Lower leg skin (tissue), 4 donors: ENCODE results near the gene C22orf23. TPM values are rescaled to one million over a fixed set of nuclear protein-coding genes. Genes with fewer than 3 reads are reported as not detected.

Experiments used
- DNase-seq, 2 donors: peaks; one replicate each; pipeline ENCODE4 v3.0.0-alpha.2; 2019; ENCODE audit warnings: low spot score in 2 of 2
- H3K4me3 ChIP-seq: fragments of 200-600 bp; sonication (generic); 2 replicates; pipeline ENCODE4 v1.5.1; 2017; ENCODE audit warnings: mild to moderate bottlenecking, low read depth; ENCODE audit not compliant: poor library complexity, severe bottlenecking
- POLR2A ChIP-seq, 2 donors: fragments of 450-650 bp; IDR thresholded peaks; one replicate each; pipeline ENCODE4 v1.6.1; 2016 to 2017; ENCODE audit warnings: antibody characterized with exemption in 2 of 2, mild to moderate bottlenecking in 1 of 2, moderate library complexity in 1 of 2
- WGBS, 2 donors: methylation state at CpG; one replicate each; pipeline ENCODE4 v1.1.5; 2018; 5-methylcytosine and 5-hydroxymethylcytosine counted together
- intact Hi-C: fragments of 100-400 bp; cut with DNase I; formaldehyde crosslinking; loops from one replicate; pipeline ENCODE4 v1.15.0; 2023; ENCODE audit warnings: low total_unique reads
- total RNA-seq, 4 donors: library from RNA; depleted of rRNA; stranded (reverse); fragments of >200 nt; gene quantifications; one replicate each; pipeline ENCODE4 v1.1.0, GENCODE V29; 2016
- TF ChIP-seq, protein P1 (sequence below), 3 donors: fragments of 450-650 bp; IDR thresholded peaks; one replicate each; pipeline ENCODE4 v1.5.1; 2016; ENCODE audit warnings: antibody characterized with exemption in 3 of 3, mild to moderate bottlenecking in 3 of 3, moderate library complexity in 2 of 3

Gene C22orf23
- total RNA-seq, 4 donors from 2014 or later: not detected

DNA sequence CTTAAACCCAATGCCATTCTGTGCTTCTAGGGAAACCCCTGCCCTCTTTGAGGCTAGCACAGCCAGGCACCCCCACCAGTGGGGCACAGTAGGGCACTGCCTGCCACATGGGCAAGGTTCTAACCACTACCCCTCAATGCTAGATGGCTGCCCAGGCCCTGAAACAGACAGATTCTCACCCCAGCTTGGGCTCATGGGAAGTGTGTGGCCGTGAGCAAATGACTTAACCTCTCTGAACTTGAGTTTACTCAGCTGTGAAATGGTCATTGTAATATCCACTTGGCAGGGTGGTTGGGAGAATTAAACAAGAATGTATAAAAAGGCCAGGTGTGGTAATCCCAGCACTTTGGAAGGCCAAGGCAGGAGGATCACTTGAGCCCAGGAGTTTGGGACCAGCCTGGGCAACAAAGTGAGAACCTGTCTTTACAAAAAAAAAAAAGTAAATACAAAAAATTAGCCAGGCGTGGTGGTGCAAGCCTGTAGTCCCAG lies 22.4 kb downstream of the C22orf23 start:
- TF ChIP-seq, protein P1, sequence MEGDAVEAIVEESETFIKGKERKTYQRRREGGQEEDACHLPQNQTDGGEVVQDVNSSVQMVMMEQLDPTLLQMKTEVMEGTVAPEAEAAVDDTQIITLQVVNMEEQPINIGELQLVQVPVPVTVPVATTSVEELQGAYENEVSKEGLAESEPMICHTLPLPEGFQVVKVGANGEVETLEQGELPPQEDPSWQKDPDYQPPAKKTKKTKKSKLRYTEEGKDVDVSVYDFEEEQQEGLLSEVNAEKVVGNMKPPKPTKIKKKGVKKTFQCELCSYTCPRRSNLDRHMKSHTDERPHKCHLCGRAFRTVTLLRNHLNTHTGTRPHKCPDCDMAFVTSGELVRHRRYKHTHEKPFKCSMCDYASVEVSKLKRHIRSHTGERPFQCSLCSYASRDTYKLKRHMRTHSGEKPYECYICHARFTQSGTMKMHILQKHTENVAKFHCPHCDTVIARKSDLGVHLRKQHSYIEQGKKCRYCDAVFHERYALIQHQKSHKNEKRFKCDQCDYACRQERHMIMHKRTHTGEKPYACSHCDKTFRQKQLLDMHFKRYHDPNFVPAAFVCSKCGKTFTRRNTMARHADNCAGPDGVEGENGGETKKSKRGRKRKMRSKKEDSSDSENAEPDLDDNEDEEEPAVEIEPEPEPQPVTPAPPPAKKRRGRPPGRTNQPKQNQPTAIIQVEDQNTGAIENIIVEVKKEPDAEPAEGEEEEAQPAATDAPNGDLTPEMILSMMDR (IDR thresholded peaks at IDR 0.05): no peak
- TF ChIP-seq POLR2A (IDR thresholded peaks at IDR 0.05): no peak
- no peak overlapping the region for H3K4me3 ChIP-seq
- no peak for DNase-seq
- intact Hi-C loops: loop anchor here (10.0 kb wide), 2 partner anchors 56 to 116 kb away; no protein-coding TSS in a partner anchor
- WGBS, 2 donors: 84 to 89% methylated on average over 2 of the region's 2 CpGs

DNA sequence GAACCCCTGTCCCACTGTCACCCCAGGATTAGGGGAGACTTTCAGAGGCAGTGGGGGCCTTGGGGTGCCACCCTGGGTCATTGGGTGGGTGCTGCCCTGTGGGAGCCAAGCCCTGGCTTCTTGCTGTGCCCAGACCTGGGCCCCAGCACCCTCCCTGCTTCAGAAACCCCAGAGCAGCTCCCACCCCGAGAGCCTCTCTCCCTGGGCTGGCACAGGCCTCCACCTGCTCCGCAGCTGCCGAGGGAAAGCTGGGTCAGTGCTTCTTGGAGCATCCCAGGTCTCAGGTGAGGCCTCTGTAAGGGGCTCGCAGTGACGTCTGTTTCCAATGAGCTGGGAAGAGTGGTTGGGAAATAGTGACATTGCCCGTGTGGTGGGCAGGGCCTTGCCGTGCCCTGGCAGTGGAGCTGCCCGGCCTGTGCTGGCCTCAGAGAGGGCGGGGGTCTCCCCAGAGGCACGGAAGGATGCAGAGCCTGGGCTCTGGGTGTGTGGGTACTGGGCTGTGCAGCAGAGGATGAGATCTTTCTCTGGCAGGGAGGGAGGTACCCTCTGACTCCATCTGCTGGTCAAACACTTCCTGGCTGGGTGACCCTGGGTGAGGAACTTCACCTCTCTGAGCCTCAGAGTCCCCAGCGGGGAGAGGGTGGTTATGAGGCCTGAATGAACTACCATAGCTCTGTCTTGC lies 23.0 kb downstream of the C22orf23 start:
- intact Hi-C loops: loop anchor here (10.0 kb wide), 2 partner anchors 56 to 116 kb away; no protein-coding TSS in a partner anchor
- TF ChIP-seq, protein P1 (IDR thresholded peaks at IDR 0.05): no peak
- TF ChIP-seq POLR2A (IDR thresholded peaks at IDR 0.05): no peak
- 61 to 74% methylated on average over 4 to 10 of the region's 11 CpGs for WGBS, 2 donors
- H3K4me3 ChIP-seq: no peak overlapping the region
- no peak for DNase-seq

DNA sequence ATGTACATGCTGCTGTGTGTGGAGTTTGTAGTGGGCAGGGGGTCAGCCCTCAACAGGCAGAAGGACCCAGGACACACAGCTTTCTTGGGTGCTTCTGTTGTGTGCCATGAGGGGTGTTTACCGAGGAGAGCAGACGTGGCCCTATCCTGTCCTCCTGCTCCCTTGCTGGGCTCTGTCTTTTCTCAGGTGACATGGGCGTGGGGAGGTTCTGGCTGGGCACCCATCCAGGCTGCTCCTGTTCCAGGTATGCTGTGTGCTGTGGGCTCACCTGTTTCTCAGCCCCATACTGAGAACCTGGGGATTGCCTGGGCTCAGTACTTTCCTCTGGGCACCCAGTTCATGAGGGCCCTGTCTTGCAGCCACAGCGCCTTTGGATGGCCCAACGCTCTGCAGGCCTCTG lies 24.0 kb downstream of the C22orf23 start:
- TF ChIP-seq, protein P1 (IDR thresholded peaks at IDR 0.05): no peak
- TF ChIP-seq POLR2A (IDR thresholded peaks at IDR 0.05): no peak
- H3K4me3 ChIP-seq: no peak overlapping the region
- DNase-seq: no peak
- WGBS, 2 donors: 63 to 70% methylated on average over 3 to 5 of the region's 5 CpGs
- intact Hi-C loops: no loop called here

DNA sequence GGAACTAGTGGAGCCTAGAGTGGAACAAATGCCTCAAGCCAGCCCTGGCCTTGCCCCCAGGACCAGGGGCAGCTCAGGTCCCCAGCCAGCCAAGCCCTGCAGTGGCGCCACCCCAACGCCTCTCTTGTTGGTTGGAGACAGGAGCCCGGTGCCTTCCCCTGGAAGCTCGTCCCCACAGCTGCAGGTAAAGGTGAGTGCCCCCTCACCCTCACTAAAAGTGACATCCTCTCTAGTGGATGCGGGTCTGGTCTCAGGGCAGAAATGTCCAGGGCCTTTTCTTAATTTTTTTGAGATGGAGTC lies 25.8 kb downstream of the C22orf23 start:
- no peak overlapping the region for H3K4me3 ChIP-seq
- intact Hi-C loops: no loop called here
- DNase-seq: no peak
- TF ChIP-seq, protein P1 (IDR thresholded peaks at IDR 0.05): no peak
- no peak for TF ChIP-seq POLR2A (IDR thresholded peaks at IDR 0.05)
- 98 to 99% methylated on average over 5 of the region's 5 CpGs for WGBS, 2 donors

DNA sequence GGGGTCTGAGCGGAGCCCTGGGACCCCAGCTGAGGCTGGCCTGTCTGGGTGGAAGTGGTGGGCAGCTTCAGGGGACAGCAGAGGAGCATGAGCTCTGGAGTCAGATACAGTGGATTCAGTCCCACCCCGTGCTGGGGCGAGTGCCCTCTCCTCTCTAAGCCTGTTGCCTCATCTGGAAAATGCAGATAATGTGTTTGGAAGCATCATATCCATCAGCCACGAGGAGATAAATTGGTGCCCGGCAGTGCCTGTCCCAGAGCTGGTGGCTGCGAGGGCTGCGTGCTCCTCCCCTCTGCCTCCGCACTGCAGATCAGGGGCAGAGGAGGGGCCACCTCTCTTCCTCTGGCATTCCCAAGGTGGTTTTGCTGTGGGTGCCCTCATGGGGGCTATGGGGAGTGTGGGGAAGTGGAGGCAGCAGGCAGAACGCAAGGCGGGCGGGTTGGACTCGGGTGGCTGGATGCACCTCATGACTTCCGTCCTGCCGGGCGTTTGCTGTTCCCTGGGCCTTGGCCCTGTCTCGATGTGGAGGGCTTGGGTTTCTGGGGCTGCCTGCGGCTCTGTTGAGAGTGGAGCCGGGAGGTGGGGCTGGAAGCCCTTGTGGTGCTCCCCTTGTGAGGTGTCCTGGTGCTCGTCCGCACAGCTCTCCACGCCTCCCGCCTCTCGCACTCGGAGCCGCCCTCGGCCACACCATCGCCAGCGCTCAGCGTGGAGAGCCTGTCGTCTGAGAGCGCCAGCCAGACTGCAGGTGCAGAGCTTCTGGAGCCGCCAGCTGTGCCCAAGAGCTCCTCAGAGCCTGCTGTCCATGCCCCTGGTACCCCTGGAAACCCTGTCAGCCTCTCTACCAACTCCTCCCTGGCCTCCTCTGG lies 26.4 kb downstream of the C22orf23 start:
- no peak overlapping the region for H3K4me3 ChIP-seq
- DNase-seq: no peak
- intact Hi-C loops: no loop called here
- no peak for TF ChIP-seq POLR2A (IDR thresholded peaks at IDR 0.05)
- TF ChIP-seq, protein P1 (IDR thresholded peaks at IDR 0.05): no peak
- 95% methylated on average over 29 to 30 of the region's 32 CpGs for WGBS, 2 donors
